SK-N-SH (cell line): ENCODE results near the gene ARID1B.

Source experiments
- TAF1 ChIP-seq: IDR thresholded peaks from 2 replicates; pipeline ENCODE4 v1.6.1; 2012; ENCODE audit warnings: low read depth, mild to moderate bottlenecking, low read length, moderate library complexity, borderline replicate concordance
- TF ChIP-seq, protein P1 (sequence below): fragments of 200-600 bp; sonication (generic); IDR thresholded peaks from 2 replicates; pipeline ENCODE4 v1.6.1; 2017; ENCODE audit warnings: antibody characterized with exemption, mild to moderate bottlenecking, moderate library complexity

DNA sequence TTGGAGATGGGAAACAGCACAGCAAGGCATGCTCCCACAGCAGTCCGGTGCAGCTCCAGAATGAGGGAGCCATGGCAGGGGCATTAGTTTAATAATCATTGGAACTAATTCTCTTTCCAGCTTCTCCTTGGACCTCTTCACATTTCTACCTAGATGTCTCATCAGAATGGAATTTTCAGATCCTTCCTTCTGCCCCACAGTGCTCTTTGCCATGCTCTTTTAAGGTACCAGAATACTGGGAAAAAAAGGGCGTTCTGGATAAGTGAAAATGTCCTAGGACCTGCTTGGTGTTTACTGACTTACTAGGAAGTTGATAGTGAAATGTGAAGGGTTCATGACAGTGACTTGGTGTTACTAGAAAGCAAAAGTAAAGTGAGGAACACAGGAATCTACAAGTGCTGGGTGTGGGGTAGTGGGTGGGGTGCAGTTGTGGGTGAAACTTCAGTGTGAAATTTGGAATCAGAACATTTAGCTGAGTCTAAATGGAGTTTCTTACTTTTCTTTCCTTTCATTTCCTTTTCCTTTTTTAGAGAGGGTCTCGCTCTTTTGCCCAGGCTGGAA is 207.1 kb downstream of the ARID1B start:
- TF ChIP-seq, protein P1, sequence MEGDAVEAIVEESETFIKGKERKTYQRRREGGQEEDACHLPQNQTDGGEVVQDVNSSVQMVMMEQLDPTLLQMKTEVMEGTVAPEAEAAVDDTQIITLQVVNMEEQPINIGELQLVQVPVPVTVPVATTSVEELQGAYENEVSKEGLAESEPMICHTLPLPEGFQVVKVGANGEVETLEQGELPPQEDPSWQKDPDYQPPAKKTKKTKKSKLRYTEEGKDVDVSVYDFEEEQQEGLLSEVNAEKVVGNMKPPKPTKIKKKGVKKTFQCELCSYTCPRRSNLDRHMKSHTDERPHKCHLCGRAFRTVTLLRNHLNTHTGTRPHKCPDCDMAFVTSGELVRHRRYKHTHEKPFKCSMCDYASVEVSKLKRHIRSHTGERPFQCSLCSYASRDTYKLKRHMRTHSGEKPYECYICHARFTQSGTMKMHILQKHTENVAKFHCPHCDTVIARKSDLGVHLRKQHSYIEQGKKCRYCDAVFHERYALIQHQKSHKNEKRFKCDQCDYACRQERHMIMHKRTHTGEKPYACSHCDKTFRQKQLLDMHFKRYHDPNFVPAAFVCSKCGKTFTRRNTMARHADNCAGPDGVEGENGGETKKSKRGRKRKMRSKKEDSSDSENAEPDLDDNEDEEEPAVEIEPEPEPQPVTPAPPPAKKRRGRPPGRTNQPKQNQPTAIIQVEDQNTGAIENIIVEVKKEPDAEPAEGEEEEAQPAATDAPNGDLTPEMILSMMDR = no peak
- TF ChIP-seq TAF1 = no peak
